Stimulated activated CD8-positive, alpha-beta memory T cell treated with anti-CD3 and anti-CD28 coated beads, Interleukin-2, amount 100 ng/mL, for 48 hours (primary cell): ENCODE results near the gene CBLC.

ENCODE experiments used
- DNase-seq, 2 donors: peaks; one replicate each; pipeline ENCODE4 v3.0.0-alpha.2; 2020; ENCODE audit warnings: low read depth in 2 of 2

CBLC gene

GRCh38 chr19:44777715-44778347 is at the start of gene CBLC:
TSS of gene CBLC (plus strand) at chr19:44777890. CDS start at chr19:44777932, 42 bp downstream.
- no peak for DNase-seq

GRCh38 chr19:44728178-44728577 is 49.5 kb upstream of the CBLC start:
- no peak for DNase-seq

GRCh38 chr19:44729516-44730033 is 48.1 kb upstream of the CBLC start:
- no peak for DNase-seq

- DNase-seq, result no peak
These were observed 46.6 kb upstream of the CBLC start for GRCh38 chr19:44731081-44731480.

- no peak for DNase-seq
These were observed 46.1 kb upstream of the CBLC start for GRCh38 chr19:44731622-44732021.

GRCh38 chr19:44732235-44733014 is 45.3 kb upstream of the CBLC start:
- DNase-seq, result no peak

GRCh38 chr19:44734357-44734756 is 43.3 kb upstream of the CBLC start:
- no peak for DNase-seq

GRCh38 chr19:44735011-44735410 is 42.7 kb upstream of the CBLC start:
- DNase-seq, result no peak

GRCh38 chr19:44737238-44738071 is 40.2 kb upstream of the CBLC start:
- no peak for DNase-seq

- DNase-seq, result no peak
These were observed 39.6 kb upstream of the CBLC start for GRCh38 chr19:44738136-44738535.

- no peak for DNase-seq
These were observed 38.8 kb upstream of the CBLC start for GRCh38 chr19:44738603-44739558.

GRCh38 chr19:44740351-44740824 is 37.3 kb upstream of the CBLC start:
- DNase-seq, result no peak

- DNase-seq, result no peak
These were observed 36.4 kb upstream of the CBLC start for GRCh38 chr19:44741258-44741731.

GRCh38 chr19:44741841-44742329 is 35.8 kb upstream of the CBLC start:
- no peak for DNase-seq

- no peak for DNase-seq
These were observed 35.2 kb upstream of the CBLC start for GRCh38 chr19:44742330-44743061.

- DNase-seq, result no peak
These were observed 32.8 kb upstream of the CBLC start for GRCh38 chr19:44744871-44745332.

GRCh38 chr19:44745341-44745831 is 32.3 kb upstream of the CBLC start:
- DNase-seq, result no peak

GRCh38 chr19:44745887-44746600 is 31.6 kb upstream of the CBLC start:
- no peak for DNase-seq

- DNase-seq, result no peak
These were observed 31.1 kb upstream of the CBLC start for GRCh38 chr19:44746616-44746945.
